Tibial nerve (tissue), 4 donors: ENCODE data around the gene THEM4. TPM values are rescaled to one million over a fixed set of nuclear protein-coding genes. Genes with fewer than 3 reads are reported as not detected.

ENCODE experiments used
- DNase-seq, 2 donors: peaks; one replicate each; pipeline ENCODE4 v3.0.0-alpha.2; 2019; ENCODE audit warnings: low spot score in 2 of 2
- H3K27ac ChIP-seq, 4 donors: fragments of 200-600 bp; sonication (generic) in 3 of 4; one replicate each; pipeline ENCODE4 v1.5.1; 2017 to 2019; ENCODE audit warnings: mild to moderate bottlenecking in 1 of 4
- H3K27me3 ChIP-seq, 2 donors: fragments of 200-600 bp; sonication (generic) in 1 of 2; one replicate each; pipeline versions ENCODE4 v1.5.1 to v1.6.0; 2017 to 2019
- H3K36me3 ChIP-seq, 3 donors: fragments of 200-600 bp; sonication (generic); one replicate each; pipeline ENCODE4 v1.5.1; 2018 to 2019
- H3K4me1 ChIP-seq, 4 donors: fragments of 200-600 bp; sonication (generic) in 3 of 4; one replicate each; pipeline ENCODE4 v1.5.1; 2017 to 2019
- H3K4me3 ChIP-seq, 4 donors: fragments of 200-600 bp; sonication (generic) in 3 of 4; one replicate each; pipeline ENCODE4 v1.5.1; 2017 to 2019; ENCODE audit warnings: mild to moderate bottlenecking in 1 of 4, moderate library complexity in 1 of 4
- H3K9me3 ChIP-seq, 4 donors: fragments of 200-600 bp; sonication (generic) in 3 of 4; one replicate each; pipeline ENCODE4 v1.5.1; 2017 to 2019
- CTCF ChIP-seq, 5 experiments: fragments of 200-600 bp in 3 of 5; fragments of 450-650 bp in 2 of 5; sonication (generic) in 3 of 5; IDR thresholded peaks; one replicate each; pipeline ENCODE4 v1.5.1; 2016 to 2019; ENCODE audit warnings: antibody characterized with exemption in 5 of 5, mild to moderate bottlenecking in 3 of 5, moderate library complexity in 2 of 5
- EP300 ChIP-seq, 2 donors: sonication (generic); formaldehyde crosslinking; IDR thresholded peaks; one replicate each; pipeline ENCODE4 v1.6.1; 2017; ENCODE audit warnings: antibody characterized with exemption in 2 of 2, mild to moderate bottlenecking in 1 of 2
- POLR2A ChIP-seq, 2 donors: fragments of 450-650 bp; IDR thresholded peaks; one replicate each; pipeline ENCODE4 v1.6.1; 2017; ENCODE audit warnings: antibody characterized with exemption in 2 of 2, mild to moderate bottlenecking in 2 of 2, moderate library complexity in 2 of 2
- WGBS, 2 donors: methylation state at CpG; one replicate each; pipeline ENCODE4 v1.1.5; 2018; 5-methylcytosine and 5-hydroxymethylcytosine counted together
- total RNA-seq, 4 donors: library from RNA; depleted of rRNA; stranded (reverse); fragments of >200 nt; gene quantifications; one replicate each; pipeline ENCODE4 v1.1.0, GENCODE V29; 2016

The THEM4 gene
- total RNA-seq, 4 donors from 2014 or later = 17.7 to 48.6 (median 32.3) TPM

- H3K27me3 ChIP-seq = no peaks in the 10 kb centered on the region
- no peak overlapping the region for H3K4me3 ChIP-seq
- WGBS, 2 donors = 83 to 86% methylated on average over 14 to 16 of the region's 18 CpGs
- H3K36me3 ChIP-seq = no peaks in the 10 kb centered on the region
- H3K9me3 ChIP-seq = no peaks in the 10 kb centered on the region
- H3K4me1 ChIP-seq = peaks cover 0 to 37% (median 14%) of the 10 kb centered on the region in 4 donors
- DNase-seq = no peak
- H3K27ac ChIP-seq = no peak overlapping the region
- TF ChIP-seq EP300 (IDR thresholded peaks at IDR 0.05) = no peak
- no peak for TF ChIP-seq POLR2A (IDR thresholded peaks at IDR 0.05)
- TF ChIP-seq CTCF (IDR thresholded peaks at IDR 0.05) = no peak
Measured at GRCh38 chr1:151949371-151950193, 40.3 kb upstream of the THEM4 start.

DNA sequence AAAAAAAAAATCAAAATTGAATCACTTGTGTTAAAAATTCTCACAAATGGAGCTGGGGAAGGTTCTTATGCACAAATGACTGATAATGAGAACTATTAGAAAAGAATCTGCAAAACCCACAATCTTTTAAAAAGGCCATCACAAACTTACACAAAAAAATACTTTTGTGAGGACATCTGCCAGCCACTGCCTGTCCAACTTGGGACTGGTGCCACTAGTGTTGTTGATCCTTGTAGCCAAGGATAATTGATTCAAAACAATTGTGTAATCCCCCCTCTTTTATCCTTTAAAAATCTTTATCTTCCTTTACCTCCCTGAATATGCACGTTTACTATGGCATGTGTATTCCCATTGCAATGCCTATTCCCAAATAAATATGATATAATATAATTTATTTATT is 39.2 kb upstream of the THEM4 start:
- Histone ChIP-seq H3K4me1 (peaks cover 0 to 47% (median 18%) of the 10 kb centered on the region in 4 donors), H3K36me3 (no peaks in the 10 kb centered on the region), H3K4me3 (no peak overlapping the region), H3K27ac (no peak overlapping the region), H3K9me3 (no peaks in the 10 kb centered on the region), H3K27me3 (no peaks in the 10 kb centered on the region)
- no peak for DNase-seq
- WGBS, 2 donors = 79 to 83% methylated on average over 1 of the region's 1 CpG
- TF ChIP-seq POLR2A (IDR thresholded peaks at IDR 0.05) (no peak), CTCF (IDR thresholded peaks at IDR 0.05) (no peak), EP300 (IDR thresholded peaks at IDR 0.05) (no peak)

DNA sequence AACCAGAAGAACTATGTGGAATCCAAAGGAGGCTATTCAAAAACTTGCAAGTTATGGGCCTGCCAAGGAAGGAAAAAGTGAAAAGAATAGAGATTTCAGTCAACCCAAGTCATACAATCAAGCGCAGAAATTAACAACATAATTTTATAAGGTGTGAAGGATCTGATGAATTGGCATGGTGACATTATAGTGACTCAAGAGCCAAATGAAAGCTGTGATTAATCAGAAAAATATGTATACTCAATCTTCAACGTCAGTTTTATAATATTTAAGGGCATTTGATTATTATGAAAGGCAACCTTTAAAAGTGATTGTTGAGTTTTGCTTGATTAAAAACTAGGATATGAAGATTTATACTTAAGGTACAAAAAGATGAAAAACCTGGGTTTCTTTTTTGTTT is 37.8 kb upstream of the THEM4 start:
- WGBS, 2 donors = 54 to 55% methylated on average over 2 of the region's 2 CpGs
- TF ChIP-seq POLR2A (IDR thresholded peaks at IDR 0.05) (no peak), CTCF (IDR thresholded peaks at IDR 0.05) (no peak), EP300 (IDR thresholded peaks at IDR 0.05) (no peak)
- H3K36me3 ChIP-seq = no peaks in the 10 kb centered on the region
- no peaks in the 10 kb centered on the region for H3K9me3 ChIP-seq
- peak overlapping the region in 3 of 4 donors; percentile 60 to 93 (median 90) for H3K27ac ChIP-seq
- no peak overlapping the region for H3K4me3 ChIP-seq
- no peak for DNase-seq
- H3K27me3 ChIP-seq = no peaks in the 10 kb centered on the region
- peaks cover 0 to 45% (median 18%) of the 10 kb centered on the region in 4 donors for H3K4me1 ChIP-seq

GRCh38 chr1:151945725-151946722 is 36.7 kb upstream of the THEM4 start:
- peak in 1 of 5 experiments; percentile 29 for TF ChIP-seq CTCF (IDR thresholded peaks at IDR 0.05)
- peak; percentile 66 to 88 for TF ChIP-seq EP300 (IDR thresholded peaks at IDR 0.05)
- TF ChIP-seq POLR2A (IDR thresholded peaks at IDR 0.05) = no peak
- WGBS, 2 donors = 29 to 39% methylated on average over 10 of the region's 10 CpGs
- Histone ChIP-seq H3K4me1 (peaks cover 0 to 56% (median 22%) of the 10 kb centered on the region in 4 donors), H3K27ac (peak overlapping the region; percentile 60 to 93 (median 76)), H3K4me3 (peak overlapping the region in 1 of 4 donors; percentile 14), H3K36me3 (no peaks in the 10 kb centered on the region), H3K9me3 (no peaks in the 10 kb centered on the region), H3K27me3 (no peaks in the 10 kb centered on the region)
- DNase-seq = peak; percentile 85 to 91
